HuH-7.5 (cell line): Measurements from ENCODE around the gene C10orf53.
"Not testable (repeated sequence)": the region's sequence is repeated elsewhere in the genome, so short reads cannot be mapped to it uniquely, and the experiment has no call there.

Experiments used
- DNase-seq: peaks from one replicate; pipeline ENCODE4 v3.0.0; 2011; ENCODE audit warnings: low spot score

Gene C10orf53

GRCh38 chr10:49652421-49653272 is 26.8 kb upstream of the C10orf53 start:
- DNase-seq: no peak

- DNase-seq: no peak
Measured at GRCh38 chr10:49653273-49653929, 26.1 kb upstream of the C10orf53 start.

DNA sequence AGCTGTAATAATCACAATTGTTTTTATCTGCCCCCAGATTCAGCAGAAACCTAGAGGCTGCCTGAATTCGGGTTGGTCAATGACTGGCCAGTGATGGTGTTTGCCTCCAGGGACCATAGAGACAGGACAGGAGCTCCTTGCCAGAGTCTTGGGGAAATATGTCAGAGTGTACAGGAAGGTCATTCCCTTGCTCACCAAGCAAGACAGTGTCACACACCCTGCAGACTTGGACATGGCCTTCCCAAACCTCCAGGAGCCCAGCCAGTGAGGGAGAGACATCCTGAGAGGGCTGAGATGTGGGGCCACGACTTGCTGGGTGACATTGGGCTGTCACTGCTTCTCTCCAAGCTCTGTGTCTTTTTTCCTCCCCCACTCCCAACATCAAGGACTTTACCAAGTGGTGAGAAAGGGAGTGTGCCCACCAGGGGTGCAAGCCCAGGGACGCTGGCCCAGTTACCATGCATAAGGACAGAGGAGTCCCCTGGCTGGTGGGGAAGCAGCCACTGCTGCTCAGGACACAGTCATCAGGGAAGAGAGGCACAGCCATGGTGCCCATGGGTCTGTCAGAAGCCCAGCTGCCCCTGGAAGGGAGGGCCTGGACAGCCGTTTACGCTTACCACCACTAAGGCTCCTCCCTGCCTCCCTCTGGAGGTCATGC is 25.3 kb upstream of the C10orf53 start:
- no peak for DNase-seq

DNA sequence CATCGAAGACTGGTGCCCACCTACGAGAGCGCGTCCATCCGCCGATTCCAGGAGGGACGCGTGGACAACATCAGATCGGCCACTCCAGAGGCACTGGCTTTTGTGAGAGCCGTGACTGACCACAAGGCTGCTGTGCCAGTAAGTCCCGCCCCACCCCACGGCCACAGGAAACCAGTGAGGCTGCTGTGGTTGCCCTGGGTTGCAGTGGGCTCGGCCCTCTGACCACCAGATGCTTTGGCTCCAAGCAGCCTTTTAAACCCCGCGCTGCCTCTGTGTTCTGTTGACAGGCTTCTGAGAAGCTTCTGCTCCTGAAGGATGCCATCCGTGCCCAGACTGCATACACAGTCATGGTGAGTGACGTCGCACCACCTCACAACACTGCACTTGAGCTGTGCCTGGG is 24.4 kb upstream of the C10orf53 start:
- DNase-seq: no peak

DNA sequence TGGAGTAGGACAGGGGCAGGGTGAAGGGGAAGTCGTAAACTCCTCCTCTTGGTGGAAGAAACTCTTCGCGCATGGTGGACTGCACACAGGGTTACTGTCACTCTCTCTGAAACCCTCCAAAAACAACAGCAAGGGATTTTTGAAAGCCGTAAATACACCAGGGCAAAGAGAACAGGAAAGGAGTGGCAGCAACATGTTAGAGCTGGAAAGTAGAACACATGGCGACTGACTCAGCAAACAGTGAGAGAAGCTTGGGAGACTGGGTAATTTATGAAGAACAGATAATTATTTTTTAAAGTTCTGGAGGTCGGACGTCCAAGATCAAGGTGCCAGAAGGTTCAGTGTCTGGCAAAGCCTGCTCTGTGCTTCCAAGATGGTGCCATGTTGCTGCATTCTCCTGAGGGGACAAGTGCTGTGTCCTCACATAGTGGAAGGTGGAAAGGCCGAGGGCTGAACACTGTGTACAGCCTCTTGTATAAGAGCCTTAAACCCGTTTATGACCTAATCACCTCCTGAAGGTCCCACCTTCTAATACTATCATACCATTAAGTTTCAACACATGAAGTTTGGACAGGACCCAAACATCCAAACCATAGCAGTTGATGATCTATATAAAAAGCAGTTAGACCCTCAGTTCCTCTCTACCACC is 22.5 kb upstream of the C10orf53 start:
- DNase-seq: no peak

- no peak for DNase-seq
Measured at GRCh38 chr10:49657606-49658005, 21.8 kb upstream of the C10orf53 start.

- no peak for DNase-seq
Measured at GRCh38 chr10:49661140-49661856, 18.2 kb upstream of the C10orf53 start.

GRCh38 chr10:49662169-49662830 is 17.2 kb upstream of the C10orf53 start:
- no peak for DNase-seq

- no peak for DNase-seq
Measured at GRCh38 chr10:49663596-49663995, 15.9 kb upstream of the C10orf53 start.

GRCh38 chr10:49664006-49664841 is 15.2 kb upstream of the C10orf53 start:
- no peak for DNase-seq

DNA sequence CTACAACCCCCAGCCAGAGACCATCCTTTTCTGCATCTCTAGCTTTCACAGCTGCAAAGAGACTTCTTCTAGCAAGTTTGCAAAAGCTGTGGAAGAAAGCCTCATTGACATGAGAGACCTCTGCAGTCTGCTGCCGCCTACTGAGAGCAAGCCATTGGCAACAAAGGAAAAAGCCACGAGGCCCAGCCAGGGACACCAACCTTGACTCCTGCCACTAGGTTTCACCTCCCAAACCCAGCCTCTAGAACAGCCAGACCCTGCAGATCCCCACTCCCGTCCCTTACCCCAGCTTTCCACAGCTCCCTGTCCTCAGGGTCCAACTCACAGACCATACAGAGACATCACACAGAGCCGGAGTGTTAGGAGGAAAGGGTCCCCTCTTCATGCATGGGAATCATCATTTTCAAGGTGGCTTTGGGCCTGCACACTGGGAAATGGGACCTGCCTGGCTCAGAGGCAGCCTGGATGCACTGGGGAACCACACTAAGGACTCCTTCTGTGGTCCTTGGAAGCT is 14.6 kb upstream of the C10orf53 start:
- no peak for DNase-seq

GRCh38 chr10:49666054-49666615 is 13.3 kb upstream of the C10orf53 start:
- DNase-seq: no peak

DNA sequence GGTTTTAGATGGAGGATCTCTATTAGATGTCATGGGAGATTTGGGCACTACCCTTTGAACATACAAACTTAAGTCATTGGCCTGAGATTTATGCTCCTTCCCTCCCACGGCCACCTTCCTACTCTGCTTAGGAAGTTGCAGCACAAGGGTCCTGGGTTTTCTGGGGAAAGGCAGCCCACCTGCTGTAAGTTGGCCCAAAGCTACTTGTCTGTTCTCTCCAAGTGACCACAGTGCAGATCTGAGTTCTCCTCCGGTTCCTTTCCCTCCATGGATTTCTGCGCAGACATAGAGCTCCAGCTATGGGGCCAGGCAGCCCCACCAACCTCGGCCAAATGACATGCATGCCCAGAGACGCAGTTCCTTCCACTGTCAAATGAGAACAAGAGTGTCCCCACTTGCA is 12.8 kb upstream of the C10orf53 start:
- no peak for DNase-seq

- DNase-seq: no peak
Measured at GRCh38 chr10:49667991-49668390, 11.5 kb upstream of the C10orf53 start.

- no peak for DNase-seq
Measured at GRCh38 chr10:49668684-49669083, 10.8 kb upstream of the C10orf53 start.

DNA sequence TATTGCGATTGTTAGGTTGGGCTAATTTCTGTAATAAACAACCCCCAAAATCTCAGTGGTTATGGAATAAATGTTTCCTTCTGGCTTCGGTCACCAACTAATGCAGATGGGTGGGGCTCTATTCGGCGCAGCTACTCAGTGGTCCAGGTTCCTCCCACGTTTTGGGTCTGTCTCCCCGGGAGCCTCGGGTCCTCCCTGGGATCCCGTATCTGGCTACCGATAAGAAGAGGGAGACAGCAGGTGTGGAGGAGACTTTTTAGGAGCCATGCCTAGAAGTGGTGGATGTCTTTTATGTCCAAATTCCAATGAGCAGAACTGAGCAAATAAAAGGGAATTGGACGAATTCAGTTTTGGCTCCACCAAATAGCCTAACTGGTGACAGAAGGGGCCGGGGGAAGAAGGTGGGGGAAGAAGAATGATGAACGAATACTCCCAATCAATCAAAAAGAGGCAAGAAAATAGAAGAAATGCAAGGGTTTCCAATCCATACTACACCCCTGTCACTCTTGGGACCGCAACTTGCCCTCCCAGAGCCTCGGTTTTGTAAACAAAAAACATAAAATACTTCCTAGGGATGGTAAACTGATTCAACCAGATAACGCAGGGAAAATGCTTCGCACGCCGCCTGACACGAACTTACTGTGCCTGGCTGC is 498 bp upstream of the C10orf53 start:
- DNase-seq: no peak

GRCh38 chr10:49682449-49682848 is 3.0 kb downstream of the C10orf53 start:
- not testable (repeated sequence) for DNase-seq

DNA sequence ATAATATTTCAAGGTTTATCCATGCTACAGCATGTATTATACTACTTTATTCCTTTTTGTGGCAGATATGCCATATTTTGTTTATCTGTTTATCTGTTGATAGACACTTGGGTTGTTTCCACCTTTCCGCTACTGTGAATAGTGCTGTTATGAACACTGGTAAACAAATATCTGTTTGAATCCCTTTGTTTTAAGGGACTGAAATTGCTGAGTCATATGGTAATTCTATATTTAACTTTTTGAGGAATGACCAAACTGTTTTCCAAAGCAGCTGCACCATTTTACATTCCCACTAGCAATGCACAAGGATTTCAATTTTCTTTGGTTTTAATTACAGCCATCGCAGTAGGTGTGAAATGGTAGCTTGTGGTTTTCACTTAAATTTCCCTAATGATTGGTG is 3.4 kb downstream of the C10orf53 start:
- DNase-seq: no peak

- DNase-seq: no peak
Measured at GRCh38 chr10:49686651-49687050, 7.2 kb downstream of the C10orf53 start.
